SK-N-MC (cell line): ENCODE results near the gene AJAP1.

ENCODE experiments used
- DNase-seq: peaks from one replicate; pipeline ENCODE4 v3.0.0-alpha.2; 2011; ENCODE audit warnings: low read depth, low spot score
- H3K27ac ChIP-seq: fragments of 200-600 bp; sonication (generic); 2 replicates; pipeline ENCODE4 v1.5.1; 2016; ENCODE audit warnings: mixed run types
- H3K36me3 ChIP-seq: fragments of 200-600 bp; sonication (generic); 2 replicates; pipeline ENCODE4 v1.6.1; 2017; ENCODE audit warnings: antibody characterized with exemption, low read length, mixed read lengths; ENCODE audit not compliant: insufficient read depth
- H3K4me3 ChIP-seq: fragments of 200-600 bp; sonication (generic); 2 replicates; pipeline ENCODE4 v1.5.1; 2016
- H3K9ac ChIP-seq: fragments of 200-600 bp; sonication (generic); 2 replicates; pipeline ENCODE4 v1.8.0; 2017; ENCODE audit warnings: mixed run types, mixed read lengths; ENCODE audit not compliant: insufficient read length
- H3K9me3 ChIP-seq: fragments of 200-600 bp; sonication (generic); 2 replicates; pipeline ENCODE4 v1.6.1; 2017; ENCODE audit warnings: low read depth, mild to moderate bottlenecking, antibody characterized with exemption, low read length, moderate library complexity, mixed read lengths
- EZH2 ChIP-seq: fragments of 200-600 bp; sonication (generic); IDR thresholded peaks from one replicate; pipeline ENCODE4 v1.6.1; 2017; ENCODE audit warnings: antibody characterized with exemption
- FOXP2 ChIP-seq: optimal IDR thresholded peaks from 2 replicates; pipeline ENCODE3; 2011; ENCODE audit warnings: mild to moderate bottlenecking, moderate library complexity; ENCODE audit not compliant: insufficient read depth; ENCODE audit errors: extremely low read length, control extremely low read depth
- POLR2AphosphoS5 ChIP-seq: IDR thresholded peaks from 2 replicates; pipeline ENCODE4 v1.6.1; 2012; ENCODE audit warnings: mild to moderate bottlenecking, low read depth, low read length, borderline replicate concordance

AJAP1 gene

GRCh38 chr1:4830707-4831106 lies 176.3 kb downstream of the AJAP1 start:
- Histone ChIP-seq H3K36me3 (no peaks in the 10 kb centered on the region), H3K4me3 (no peak overlapping the region), H3K27ac (no peak overlapping the region), H3K9me3 (no peaks in the 10 kb centered on the region), H3K9ac (no peak overlapping the region)
- no peak for DNase-seq
- no peak for TF ChIP-seq FOXP2
- no peak for TF ChIP-seq EZH2
- TF ChIP-seq POLR2AphosphoS5 = no peak

- no peak for TF ChIP-seq POLR2AphosphoS5
- no peak for TF ChIP-seq FOXP2
- TF ChIP-seq EZH2 = no peak
Measured at GRCh38 chr1:4836574-4836973, 182.2 kb downstream of the AJAP1 start.

GRCh38 chr1:4837031-4837600 lies 182.7 kb downstream of the AJAP1 start:
- no peak for TF ChIP-seq EZH2
- TF ChIP-seq POLR2AphosphoS5 = no peak
- no peak for TF ChIP-seq FOXP2
- no peak for DNase-seq
- Histone ChIP-seq H3K27ac (no peak overlapping the region), H3K9ac (no peak overlapping the region), H3K4me3 (no peak overlapping the region), H3K9me3 (no peaks in the 10 kb centered on the region), H3K36me3 (no peaks in the 10 kb centered on the region)

More at GRCh38 chr1:4836574-4836973, 182.2 kb downstream of the AJAP1 start:
- DNase-seq = no peak
- no peak overlapping the region for H3K27ac ChIP-seq
- H3K4me3 ChIP-seq = no peak overlapping the region
- no peaks in the 10 kb centered on the region for H3K36me3 ChIP-seq
- no peak overlapping the region for H3K9ac ChIP-seq
- H3K9me3 ChIP-seq = no peaks in the 10 kb centered on the region

DNA sequence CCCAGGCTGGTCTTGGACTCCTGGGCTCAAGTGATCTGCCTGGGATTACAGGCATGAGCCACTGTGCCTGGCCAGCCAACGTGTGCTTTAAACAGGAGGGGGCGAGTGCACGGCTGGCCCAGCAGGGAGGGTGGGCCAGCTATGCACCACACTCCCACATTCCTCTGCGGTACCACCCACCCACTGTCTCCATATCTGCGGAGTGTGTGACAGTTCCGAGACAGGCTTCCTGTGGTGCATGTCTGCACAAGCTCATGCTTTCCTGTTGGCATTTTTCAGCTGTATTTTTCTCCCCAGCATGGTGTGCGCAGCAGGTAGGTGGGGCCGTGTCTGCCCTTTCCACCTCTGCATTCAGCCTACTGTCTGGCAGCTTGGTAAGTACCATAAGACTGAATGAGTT lies 183.3 kb downstream of the AJAP1 start:
- TF ChIP-seq POLR2AphosphoS5 = no peak
- no peak for TF ChIP-seq FOXP2
- TF ChIP-seq EZH2 = no peak
- DNase-seq = no peak

GRCh38 chr1:4838231-4838630 lies 183.8 kb downstream of the AJAP1 start:
- Histone ChIP-seq H3K36me3 (no peaks in the 10 kb centered on the region), H3K9ac (no peak overlapping the region), H3K27ac (no peak overlapping the region), H3K9me3 (no peaks in the 10 kb centered on the region), H3K4me3 (no peak overlapping the region)
- TF ChIP-seq POLR2AphosphoS5 = no peak
- no peak for TF ChIP-seq FOXP2
- TF ChIP-seq EZH2 = no peak
- DNase-seq = no peak

More for the DNA sequence above, 183.3 kb downstream of the AJAP1 start:
- H3K27ac ChIP-seq = no peak overlapping the region
- no peaks in the 10 kb centered on the region for H3K9me3 ChIP-seq
- no peak overlapping the region for H3K4me3 ChIP-seq
- no peak overlapping the region for H3K9ac ChIP-seq
- no peaks in the 10 kb centered on the region for H3K36me3 ChIP-seq
